ENCODE data around the gene KCNMA1.

KCNMA1 gene

GRCh38 chr10:77164616-77165311, 472.8 kb downstream of the KCNMA1 start:
- DNase-seq = no peak

- DNase-seq = peak; percentile 71
Measured at GRCh38 chr10:77163670-77164348, 473.8 kb downstream of the KCNMA1 start.

- no peak for DNase-seq
Measured at GRCh38 chr10:77162697-77163096, 474.9 kb downstream of the KCNMA1 start.

- no peak for DNase-seq
Measured at GRCh38 chr10:77160679-77161078, 476.9 kb downstream of the KCNMA1 start.

GRCh38 chr10:77159538-77160110, 478.0 kb downstream of the KCNMA1 start:
- DNase-seq = no peak

GRCh38 chr10:77158666-77159065, 478.9 kb downstream of the KCNMA1 start:
- DNase-seq = no peak

GRCh38 chr10:77157248-77158019, 480.2 kb downstream of the KCNMA1 start:
- DNase-seq = no peak

- DNase-seq = no peak
Measured at GRCh38 chr10:77156406-77156879, 481.2 kb downstream of the KCNMA1 start.

- no peak for DNase-seq
Measured at GRCh38 chr10:77152256-77152655, 485.4 kb downstream of the KCNMA1 start.

GRCh38 chr10:77151408-77151807, 486.2 kb downstream of the KCNMA1 start:
- no peak for DNase-seq

- no peak for DNase-seq
Measured at GRCh38 chr10:77149706-77150105, 487.9 kb downstream of the KCNMA1 start.

GRCh38 chr10:77149001-77149400, 488.6 kb downstream of the KCNMA1 start:
- DNase-seq = no peak

- DNase-seq = no peak
Measured at GRCh38 chr10:77147871-77148270, 489.7 kb downstream of the KCNMA1 start.

GRCh38 chr10:77146712-77147336, 490.8 kb downstream of the KCNMA1 start:
- DNase-seq = no peak

GRCh38 chr10:77144656-77145055, 493.0 kb downstream of the KCNMA1 start:
- peak; percentile 52 for DNase-seq

GRCh38 chr10:77139252-77140160, 498.1 kb downstream of the KCNMA1 start:
- DNase-seq = no peak

- no peak for DNase-seq
Measured at GRCh38 chr10:77138541-77138940, 499.1 kb downstream of the KCNMA1 start.

- no peak for DNase-seq
Measured at GRCh38 chr10:77135555-77135954, 502.1 kb downstream of the KCNMA1 start.

GRCh38 chr10:77131214-77131613, 506.4 kb downstream of the KCNMA1 start:
- no peak for DNase-seq

GRCh38 chr10:77127243-77127642, 510.4 kb downstream of the KCNMA1 start:
- DNase-seq = no peak

- no peak for DNase-seq
Measured at GRCh38 chr10:77125231-77125630, 512.4 kb downstream of the KCNMA1 start.

GRCh38 chr10:77123330-77123729, 514.3 kb downstream of the KCNMA1 start:
- no peak for DNase-seq

Measured in inflammatory macrophage treated with lipopolysaccharide for 4 hours (primary cell).